GM23248 (cell line): ENCODE data around the gene TM2D1. TPM values are rescaled to one million over a fixed set of nuclear protein-coding genes. Genes with fewer than 3 reads are reported as not detected.

Experiments used
- DNase-seq: peaks from one replicate; pipeline ENCODE4 v3.0.0-alpha.2; 2015
- H2AFZ ChIP-seq: fragments of 200-600 bp; sonication (generic); 2 replicates; pipeline ENCODE4 v1.6.1; 2016; ENCODE audit warnings: antibody characterized with exemption
- H3F3A ChIP-seq: fragments of 200-600 bp; sonication (generic); 2 replicates; pipeline ENCODE4 v1.6.1; 2016; ENCODE audit warnings: mild to moderate bottlenecking, antibody characterized with exemption, mixed run types; ENCODE audit not compliant: insufficient read depth
- H3K27ac ChIP-seq: fragments of 200-600 bp; sonication (generic); 2 replicates; pipeline ENCODE4 v1.5.1; 2016; ENCODE audit warnings: mild to moderate bottlenecking
- H3K27me3 ChIP-seq: fragments of 200-600 bp; sonication (generic); replicated peaks from 2 replicates; pipeline ENCODE4 v1.6.1; 2016; ENCODE audit warnings: mild to moderate bottlenecking; ENCODE audit not compliant: insufficient read depth
- H3K36me3 ChIP-seq: fragments of 200-600 bp; sonication (generic); 2 replicates; pipeline ENCODE4 v1.6.1; 2016; ENCODE audit warnings: low read depth, mild to moderate bottlenecking
- H3K4me1 ChIP-seq: fragments of 200-600 bp; sonication (generic); 2 replicates; pipeline ENCODE4 v1.6.1; 2016; ENCODE audit warnings: mild to moderate bottlenecking; ENCODE audit not compliant: insufficient read depth
- H3K4me2 ChIP-seq: fragments of 200-600 bp; sonication (generic); one replicate; pipeline ENCODE4 v1.6.1; 2016; ENCODE audit warnings: mild to moderate bottlenecking; ENCODE audit not compliant: unreplicated experiment
- H3K4me3 ChIP-seq: fragments of 200-600 bp; sonication (generic); 2 replicates; pipeline ENCODE4 v1.5.1; 2016; ENCODE audit warnings: mild to moderate bottlenecking
- H3K79me2 ChIP-seq: fragments of 200-600 bp; sonication (generic); 2 replicates; pipeline ENCODE4 v1.6.1; 2016; ENCODE audit warnings: mild to moderate bottlenecking; ENCODE audit not compliant: insufficient read depth
- H3K9ac ChIP-seq: fragments of 200-600 bp; sonication (generic); 2 replicates; pipeline ENCODE4 v1.6.1; 2016; ENCODE audit warnings: mild to moderate bottlenecking
- H3K9me2 ChIP-seq: fragments of 200-600 bp; sonication (generic); 2 replicates; pipeline ENCODE4 v1.6.1; 2016; ENCODE audit warnings: mixed run types, mild to moderate bottlenecking, moderate library complexity; ENCODE audit not compliant: insufficient read depth
- H3K9me3 ChIP-seq: fragments of 200-600 bp; sonication (generic); one replicate; pipeline ENCODE4 v1.6.1; 2017; ENCODE audit warnings: low read depth
- H4K20me1 ChIP-seq: fragments of 200-600 bp; sonication (generic); 2 replicates; pipeline ENCODE4 v1.6.0; 2016; ENCODE audit not compliant: insufficient read depth
- EZH2 ChIP-seq: fragments of 200-600 bp; sonication (generic); IDR thresholded peaks from 2 replicates; pipeline ENCODE4 v1.6.1; 2018; ENCODE audit warnings: antibody characterized with exemption, mild to moderate bottlenecking; ENCODE audit not compliant: insufficient read depth, poor library complexity, severe bottlenecking
- EZH2phosphoT487 ChIP-seq: fragments of 200-600 bp; sonication (generic); IDR thresholded peaks from 2 replicates; pipeline ENCODE4 v1.6.1; 2018; ENCODE audit warnings: antibody characterized with exemption, moderate library complexity, mild to moderate bottlenecking, low read depth; ENCODE audit not compliant: insufficient read depth
- WGBS, 2 experiments: methylation state at CpG; one replicate each; pipeline ENCODE4 v1.1.6; 2015 to 2017; ENCODE audit warnings: low lambda C conversion rate in 2 of 2, low coverage in 1 of 2; ENCODE audit errors: missing lambda C conversion rate in 2 of 2; 5-methylcytosine and 5-hydroxymethylcytosine counted together
- in situ Hi-C: fragments of 300-500 bp; cut with MboI; formaldehyde crosslinking; loops from 2 replicates; pipeline ENCODE4 v1.15.0; 2020
- polyA plus RNA-seq: library from polyadenylated mRNA; unstranded; fragments of >200 nt; fragmentation: Nextera tagmentation; extraction: Ambion mirVana; gene quantifications from 2 replicates; pipeline ENCODE4 v1.2.1, GENCODE V29; 2016
- total RNA-seq: library from RNA; depleted of rRNA; stranded (reverse); fragments of >200 nt; shearing (Covaris generic); gene quantifications from 2 replicates; pipeline ENCODE4 v1.2.3, GENCODE V29; 2014; rRNA removed

TM2D1 gene
- total RNA-seq = 61.6 and 81.0 TPM in 2 replicates
- polyA plus RNA-seq = 91.8 and 93.2 TPM in 2 replicates

- Histone ChIP-seq H3K4me3 (peak within 1 kb of the TSS; percentile 100), H4K20me1 (no peaks in the 10 kb centered on the region), H3K9me2 (no peaks in the 10 kb centered on the region), H3K4me1 (peaks cover 23% of the 10 kb centered on the region), H3F3A (no peaks in the 10 kb centered on the region), H3K9me3 (no peaks in the 10 kb centered on the region), H3K79me2 (peaks cover 51% of the 10 kb centered on the region), H3K4me2 (peak within 1 kb of the TSS; percentile 93), H2AFZ (peak within 1 kb of the TSS; percentile 96), H3K36me3 (no peaks in the 10 kb centered on the region), H3K27me3 (no peaks in the 10 kb centered on the region), H3K27ac (peak within 1 kb of the TSS; percentile 72), H3K9ac (peak within 1 kb of the TSS; percentile 99)
- in situ Hi-C loops = no loop called here
- TF ChIP-seq EZH2 (no peak), EZH2phosphoT487 (no peak)
- peak; percentile 96 for DNase-seq
- 1% methylated on average over 41 to 45 of the region's 45 CpGs for WGBS, 2 experiments
Measured at GRCh38 chr1:61724813-61725694, at the start of gene TM2D1. Gene TM2D1 (minus strand): TSS chr1:61725141. CDS start chr1:61725120, 21 bp downstream.

DNA sequence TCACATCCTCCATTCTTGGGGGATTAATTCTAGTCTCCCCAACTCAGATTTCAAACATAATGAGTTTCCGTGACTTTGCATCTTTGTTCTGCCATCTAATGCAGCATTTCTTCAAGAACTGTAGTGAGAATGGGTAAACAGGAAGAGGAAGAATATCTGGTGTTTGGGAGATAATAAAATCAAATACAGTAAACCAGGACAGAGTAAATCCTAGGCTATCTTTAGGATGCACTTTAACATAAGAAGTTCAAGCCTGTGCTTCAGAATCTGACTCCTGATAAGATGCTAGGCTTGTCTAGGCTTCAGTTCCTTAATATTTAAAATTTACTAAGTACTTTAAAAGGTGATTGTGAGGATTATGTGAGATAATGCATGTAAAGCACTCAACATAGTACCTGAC, 45.2 kb upstream of the TM2D1 start:
- in situ Hi-C loops = no loop called here
- Histone ChIP-seq H4K20me1 (no peaks in the 10 kb centered on the region), H3K27me3 (no peaks in the 10 kb centered on the region), H3F3A (no peaks in the 10 kb centered on the region), H3K27ac (no peak overlapping the region), H3K4me1 (no peaks in the 10 kb centered on the region), H3K4me2 (no peak overlapping the region), H3K79me2 (no peaks in the 10 kb centered on the region), H3K4me3 (no peak overlapping the region), H3K36me3 (no peaks in the 10 kb centered on the region), H3K9me3 (no peaks in the 10 kb centered on the region), H3K9me2 (no peaks in the 10 kb centered on the region), H2AFZ (no peak overlapping the region), H3K9ac (no peak overlapping the region)
- no peak for DNase-seq
- TF ChIP-seq EZH2phosphoT487 = no peak
- TF ChIP-seq EZH2 = no peak
- 100% methylated on average over 1 of the region's 1 CpG for WGBS, 2 experiments

- no peak for TF ChIP-seq EZH2phosphoT487
- no peak for TF ChIP-seq EZH2
- Histone ChIP-seq H3F3A (peaks cover 21% of the 10 kb centered on the region), H3K36me3 (no peaks in the 10 kb centered on the region), H3K4me2 (peak overlapping the region; percentile 54), H3K27ac (peak overlapping the region; percentile 78), H4K20me1 (no peaks in the 10 kb centered on the region), H3K9me2 (no peaks in the 10 kb centered on the region), H3K79me2 (no peaks in the 10 kb centered on the region), H3K9me3 (no peaks in the 10 kb centered on the region), H3K4me1 (peaks cover 17% of the 10 kb centered on the region), H2AFZ (peak overlapping the region; percentile 38; the same call in 1 of the 2 replicates), H3K4me3 (peak overlapping the region; percentile 20), H3K9ac (peak overlapping the region; percentile 32; the same call in 1 of the 2 replicates), H3K27me3 (no peaks in the 10 kb centered on the region)
- WGBS, 2 experiments = 37 to 39% methylated on average over 2 of the region's 2 CpGs
- in situ Hi-C loops = no loop called here
- peak; percentile 83 for DNase-seq
Measured at GRCh38 chr1:61757950-61758349, 33.0 kb upstream of the TM2D1 start.

DNA sequence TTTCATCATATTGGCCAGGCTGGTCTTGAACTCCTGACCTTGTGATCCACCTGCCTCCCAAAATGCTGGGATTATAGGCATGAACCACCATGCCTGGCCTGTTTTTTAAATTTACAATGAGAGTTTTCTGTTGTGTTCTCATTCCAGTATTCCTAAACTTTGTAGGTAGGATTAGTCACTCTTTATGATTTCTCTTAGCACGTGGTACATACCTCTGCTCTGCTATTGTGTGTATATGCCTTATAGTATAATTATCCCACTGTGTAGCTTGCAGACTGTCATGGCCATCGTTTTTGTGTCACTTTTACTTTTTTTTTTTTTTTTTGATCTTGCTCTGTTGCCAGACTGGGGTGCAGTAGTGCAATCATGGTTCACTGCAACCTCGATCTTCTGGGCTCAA, 31.8 kb upstream of the TM2D1 start:
- Histone ChIP-seq H3K27ac (no peak overlapping the region), H3K9me3 (no peaks in the 10 kb centered on the region), H3K79me2 (no peaks in the 10 kb centered on the region), H3K27me3 (no peaks in the 10 kb centered on the region), H4K20me1 (no peaks in the 10 kb centered on the region), H3K4me1 (peaks cover 17% of the 10 kb centered on the region), H2AFZ (no peak overlapping the region), H3K36me3 (no peaks in the 10 kb centered on the region), H3K4me2 (no peak overlapping the region), H3K9ac (no peak overlapping the region), H3K9me2 (no peaks in the 10 kb centered on the region), H3F3A (peaks cover 21% of the 10 kb centered on the region), H3K4me3 (no peak overlapping the region)
- DNase-seq = no peak
- no peak for TF ChIP-seq EZH2phosphoT487
- in situ Hi-C loops = no loop called here
- WGBS, 2 experiments = 69 to 70% methylated on average over 3 of the region's 3 CpGs
